AG10803 (cell line): Measurements from ENCODE around the gene OSTF1.

Source experiments
- DNase-seq: peaks from one replicate; pipeline ENCODE4 v3.0.0; 2010; ENCODE audit warnings: low read depth
- H3K4me3 ChIP-seq: 2 replicates; pipeline ENCODE4 v1.5.1; 2011; ENCODE audit warnings: mild to moderate bottlenecking, low read length, control low read depth
- TF ChIP-seq, protein P1 (sequence below): conservative IDR thresholded peaks from 2 replicates; pipeline ENCODE4 v1.5.1; 2011; ENCODE audit warnings: mild to moderate bottlenecking, low read length, control low read depth, inconsistent platforms

The OSTF1 gene

DNA sequence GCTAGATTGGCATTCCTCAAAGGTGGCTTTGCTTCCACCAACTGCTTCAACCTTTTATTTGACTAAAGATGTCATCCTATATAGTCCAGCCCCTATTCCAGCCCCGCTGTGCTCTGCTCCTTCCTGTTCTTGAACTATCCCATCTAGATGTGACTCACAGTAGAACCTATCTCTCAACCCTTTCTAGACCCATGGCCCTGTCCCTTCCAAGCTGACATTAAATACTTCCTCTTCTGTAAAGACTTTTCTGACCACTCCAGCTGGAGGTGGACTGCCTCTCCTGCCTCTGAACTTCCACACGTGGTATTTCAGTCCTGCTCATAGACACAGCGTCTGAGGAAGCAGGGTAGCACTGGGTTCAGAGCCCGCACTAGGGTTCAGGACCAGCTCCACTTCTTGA lies 32.4 kb downstream of the OSTF1 start:
- H3K4me3 ChIP-seq = no peak overlapping the region
- no peak for DNase-seq
- TF ChIP-seq, protein P1, sequence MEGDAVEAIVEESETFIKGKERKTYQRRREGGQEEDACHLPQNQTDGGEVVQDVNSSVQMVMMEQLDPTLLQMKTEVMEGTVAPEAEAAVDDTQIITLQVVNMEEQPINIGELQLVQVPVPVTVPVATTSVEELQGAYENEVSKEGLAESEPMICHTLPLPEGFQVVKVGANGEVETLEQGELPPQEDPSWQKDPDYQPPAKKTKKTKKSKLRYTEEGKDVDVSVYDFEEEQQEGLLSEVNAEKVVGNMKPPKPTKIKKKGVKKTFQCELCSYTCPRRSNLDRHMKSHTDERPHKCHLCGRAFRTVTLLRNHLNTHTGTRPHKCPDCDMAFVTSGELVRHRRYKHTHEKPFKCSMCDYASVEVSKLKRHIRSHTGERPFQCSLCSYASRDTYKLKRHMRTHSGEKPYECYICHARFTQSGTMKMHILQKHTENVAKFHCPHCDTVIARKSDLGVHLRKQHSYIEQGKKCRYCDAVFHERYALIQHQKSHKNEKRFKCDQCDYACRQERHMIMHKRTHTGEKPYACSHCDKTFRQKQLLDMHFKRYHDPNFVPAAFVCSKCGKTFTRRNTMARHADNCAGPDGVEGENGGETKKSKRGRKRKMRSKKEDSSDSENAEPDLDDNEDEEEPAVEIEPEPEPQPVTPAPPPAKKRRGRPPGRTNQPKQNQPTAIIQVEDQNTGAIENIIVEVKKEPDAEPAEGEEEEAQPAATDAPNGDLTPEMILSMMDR = no peak

DNA sequence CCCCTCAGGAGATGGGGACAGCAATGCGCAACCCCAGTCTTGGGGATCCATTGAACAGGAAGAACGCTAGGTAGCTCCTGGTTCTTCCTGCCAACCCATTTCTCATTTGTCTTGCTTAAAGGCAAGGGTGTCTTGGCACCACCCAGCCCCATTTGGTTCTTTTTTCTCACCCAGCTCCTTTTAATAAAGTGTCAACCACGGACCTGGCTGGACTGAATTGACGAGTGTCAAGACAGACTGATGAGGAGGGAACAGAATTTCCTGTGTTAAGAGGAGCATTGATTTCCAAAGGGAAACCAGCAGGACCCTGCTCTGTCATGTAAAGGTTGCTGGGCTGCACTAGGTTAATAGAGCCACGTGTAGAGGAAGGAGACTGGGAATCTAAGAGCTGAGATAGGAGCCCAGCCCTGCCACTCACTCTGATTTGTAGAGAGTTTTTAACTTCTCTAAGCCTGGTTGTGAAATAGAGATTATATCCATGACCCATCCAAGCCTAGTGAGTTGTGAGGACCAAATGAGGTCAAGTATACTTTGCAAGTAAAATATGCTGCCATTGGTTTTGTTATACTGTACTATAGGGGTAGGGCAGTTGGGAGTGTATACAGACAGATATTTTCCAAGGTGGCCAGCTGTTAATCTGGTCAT lies 33.7 kb downstream of the OSTF1 start:
- TF ChIP-seq, protein P1 = no peak
- DNase-seq = no peak
- H3K4me3 ChIP-seq = no peak overlapping the region

DNA sequence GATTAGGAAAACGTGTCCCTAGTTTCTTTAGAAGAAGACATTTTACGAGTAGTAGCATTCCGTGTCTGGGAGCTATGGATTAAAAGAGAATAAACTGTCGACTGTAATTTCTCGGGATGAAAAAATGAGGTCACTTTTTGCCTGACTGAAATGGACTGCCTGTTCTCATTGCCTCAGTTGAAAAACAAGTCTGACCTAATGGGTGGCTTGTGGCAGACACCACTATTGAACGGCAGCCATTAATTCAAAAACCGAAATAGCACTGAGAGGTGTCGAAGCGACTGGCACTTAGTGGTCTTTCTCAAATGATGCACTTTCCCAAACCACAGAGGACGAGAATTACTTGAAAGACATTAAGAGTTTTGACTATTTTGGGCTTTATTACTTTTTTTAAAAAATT lies 35.4 kb downstream of the OSTF1 start:
- no peak for DNase-seq
- no peak overlapping the region for H3K4me3 ChIP-seq
- TF ChIP-seq, protein P1 = no peak

DNA sequence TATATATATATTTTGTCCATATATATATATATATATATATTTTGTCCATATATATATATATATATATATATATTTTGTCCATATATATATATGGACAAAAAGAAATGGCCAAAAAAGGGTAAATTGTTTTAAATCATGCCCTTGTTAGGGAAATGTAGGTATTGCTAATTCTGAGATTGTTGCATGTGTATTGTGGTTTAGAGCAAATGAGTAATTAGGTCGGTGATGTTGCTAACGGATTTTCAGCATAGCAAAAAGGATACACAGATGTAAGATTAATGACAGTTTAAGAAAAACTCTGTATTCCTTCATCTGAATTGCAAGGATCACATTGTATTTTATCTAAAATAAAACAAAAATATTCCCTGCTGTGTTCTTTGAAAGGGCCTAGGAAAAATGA lies 40.2 kb downstream of the OSTF1 start:
- no peak for DNase-seq
- TF ChIP-seq, protein P1 = no peak

DNA sequence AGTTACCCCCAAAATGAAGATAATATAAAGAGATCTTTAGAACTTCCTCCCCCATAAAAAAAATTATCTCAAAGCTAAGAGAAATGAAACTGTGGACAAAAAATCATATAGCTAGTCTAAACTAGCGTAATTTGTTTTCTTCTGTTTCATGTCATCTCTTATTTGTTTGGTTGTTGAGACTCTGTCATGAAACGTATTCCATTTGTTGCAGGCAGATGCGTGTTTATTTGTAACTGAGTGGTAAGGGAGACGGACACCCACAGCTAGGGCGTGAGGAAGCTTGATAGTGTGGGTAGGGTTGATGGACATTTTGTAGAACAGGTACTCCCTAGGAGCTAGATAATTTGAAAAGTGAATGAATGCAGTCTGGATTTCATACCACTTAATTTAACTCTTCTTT lies 41.9 kb downstream of the OSTF1 start:
- no peak for DNase-seq
- H3K4me3 ChIP-seq = no peak overlapping the region
- TF ChIP-seq, protein P1 = no peak

More for the DNA sequence above, 40.2 kb downstream of the OSTF1 start:
- no peak overlapping the region for H3K4me3 ChIP-seq

DNA sequence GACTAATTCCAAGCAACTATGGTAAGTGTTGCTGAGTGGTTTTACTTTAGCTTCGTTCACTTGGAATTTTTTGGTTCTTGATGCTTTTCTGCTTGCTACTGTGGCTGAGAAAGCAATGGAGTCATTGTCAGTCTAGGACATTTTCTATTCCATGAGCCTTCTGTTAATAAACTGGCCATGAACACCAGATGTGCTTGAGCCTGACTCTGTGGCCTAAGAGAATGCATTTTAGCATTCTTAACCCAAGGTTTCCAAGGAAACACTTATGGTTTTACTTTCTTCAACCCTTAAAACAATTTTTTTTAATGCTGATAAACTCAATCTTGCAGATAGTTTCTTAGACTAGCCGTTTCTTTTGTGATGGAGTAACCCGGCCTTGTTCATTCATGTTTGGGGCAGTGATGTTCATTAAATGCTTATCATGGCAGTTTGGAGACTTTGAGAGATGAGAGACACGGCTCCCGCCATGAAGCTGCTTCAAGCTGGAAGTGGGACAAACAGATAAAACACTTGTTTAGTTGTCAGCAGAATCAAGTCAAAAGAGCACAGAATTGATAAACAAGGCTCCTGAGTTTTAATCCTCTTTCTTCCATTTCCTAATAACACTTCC lies 42.4 kb downstream of the OSTF1 start:
- TF ChIP-seq, protein P1 = no peak
- H3K4me3 ChIP-seq = no peak overlapping the region
- peak; percentile 86 for DNase-seq

DNA sequence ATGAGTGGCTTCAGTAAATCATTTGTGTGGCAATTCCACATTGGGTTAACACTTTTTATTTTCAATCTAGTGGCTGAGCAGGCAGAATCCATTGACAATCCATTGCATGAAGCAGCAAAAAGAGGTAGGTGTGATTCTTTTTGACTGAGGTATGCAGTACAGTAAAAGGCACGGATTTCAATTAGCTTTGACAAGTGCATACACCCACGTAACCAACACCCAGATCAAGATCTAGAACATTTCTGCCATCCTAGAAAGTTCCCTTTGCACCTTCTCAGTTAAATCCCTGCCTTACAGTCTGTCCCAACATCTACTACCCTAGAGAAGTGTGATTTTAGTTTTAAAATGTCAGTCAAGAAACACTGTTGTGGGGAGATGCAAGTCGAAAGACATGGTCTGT lies 43.4 kb downstream of the OSTF1 start:
- TF ChIP-seq, protein P1 = no peak

More for the DNA sequence above, 43.4 kb downstream of the OSTF1 start:
- no peak overlapping the region for H3K4me3 ChIP-seq
- no peak for DNase-seq
